PC-9 (cell line): ENCODE results near the gene DLG1. TPM values are rescaled to one million over a fixed set of nuclear protein-coding genes. Genes with fewer than 3 reads are reported as not detected.

Source experiments
- BruUV-seq: library from RNA; stranded (reverse); fragments of 400-500 nt; replicated peaks from 2 replicates; lab custom pipeline; 2021; lab: Mats Ljungman, UMichigan
- CTCF ChIA-PET: fragments of 300-600 bp; sonication (Branson Sonifier 250); formaldehyde crosslinking; loops from one replicate; lab custom pipeline; 2022; ENCODE audit warnings: antibody characterized with exemption; lab: Charles Lee
- POLR2A ChIA-PET: fragments of 300-600 bp; sonication (Branson Sonifier 250); formaldehyde crosslinking; loops from one replicate; lab custom pipeline; 2022; ENCODE audit warnings: antibody characterized with exemption; ENCODE audit not compliant: unreplicated experiment; lab: Charles Lee
- DNase-seq, 2 experiments: peaks; one replicate each; pipeline versions ENCODE4 v3.0.0 to v3.0.0-alpha.2; 2015 to 2022; ENCODE audit warnings: mixed read lengths in 1 of 2
- H2AFZ ChIP-seq: fragments of 200-600 bp; sonication (generic); 2 replicates; pipeline ENCODE4 v1.8.1; 2017; ENCODE audit warnings: antibody characterized with exemption
- H3F3A ChIP-seq: fragments of 200-600 bp; sonication (generic); 2 replicates; pipeline ENCODE4 v1.8.1; 2017; ENCODE audit warnings: antibody characterized with exemption, mild to moderate bottlenecking, low read depth; ENCODE audit not compliant: insufficient read depth
- H3K27ac ChIP-seq: fragments of 200-600 bp; sonication (generic); 2 replicates; pipeline ENCODE4 v1.6.1; 2016; ENCODE audit warnings: mixed run types
- H3K27me3 ChIP-seq: fragments of 200-600 bp; sonication (generic); 2 replicates; pipeline ENCODE4 v1.6.1; 2016; ENCODE audit warnings: low read depth, mixed run types; ENCODE audit not compliant: insufficient read depth
- H3K36me3 ChIP-seq: fragments of 200-600 bp; sonication (generic); 2 replicates; pipeline ENCODE4 v1.6.1; 2016; ENCODE audit warnings: low read depth, mixed run types
- H3K4me1 ChIP-seq: fragments of 200-600 bp; sonication (generic); replicated peaks from 2 replicates; pipeline ENCODE4 v1.6.1; 2016; ENCODE audit warnings: mixed run types; ENCODE audit not compliant: insufficient read depth
- H3K4me2 ChIP-seq: fragments of 200-600 bp; sonication (generic); 2 replicates; pipeline ENCODE4 v1.6.1; 2017; ENCODE audit warnings: mixed run types
- H3K4me3 ChIP-seq: fragments of 200-600 bp; sonication (generic); 2 replicates; pipeline ENCODE4 v1.6.1; 2016; ENCODE audit warnings: mixed run types
- H3K79me2 ChIP-seq: fragments of 200-600 bp; sonication (generic); 2 replicates; pipeline ENCODE4 v1.6.1; 2017; ENCODE audit warnings: low read depth, mixed run types
- H3K9me2 ChIP-seq: fragments of 200-600 bp; sonication (generic); 2 replicates; pipeline ENCODE4 v1.8.1; 2017; ENCODE audit warnings: mild to moderate bottlenecking; ENCODE audit not compliant: insufficient read depth
- H3K9me3 ChIP-seq: fragments of 200-600 bp; sonication (generic); 2 replicates; pipeline ENCODE4 v1.8.1; 2016; ENCODE audit warnings: low read depth; ENCODE audit not compliant: insufficient read depth
- H4K20me1 ChIP-seq: fragments of 200-600 bp; sonication (generic); 2 replicates; pipeline ENCODE4 v1.8.1; 2017; ENCODE audit not compliant: insufficient read depth
- EZH2 ChIP-seq: fragments of 200-600 bp; sonication (generic); IDR thresholded peaks from 2 replicates; pipeline ENCODE4 v1.8.0; 2017; ENCODE audit warnings: antibody characterized with exemption, low read depth
- intact Hi-C: fragments of 100-400 bp; cut with micrococcal nuclease; formaldehyde crosslinking; loops from one replicate; pipeline ENCODE4 v1.10.0; 2022; ENCODE audit not compliant: unreplicated experiment
- total RNA-seq: library from RNA; stranded (reverse); gene quantifications from 2 replicates; pipeline ENCODE4 v1.2.3, GENCODE V29; 2021
- TF ChIP-seq, protein P1 (sequence below): fragments of 200-600 bp; sonication (generic); conservative IDR thresholded peaks from 2 replicates; pipeline ENCODE4 v1.6.1; 2017; ENCODE audit warnings: mixed run types, antibody characterized with exemption, mild to moderate bottlenecking, moderate library complexity

Gene DLG1
- total RNA-seq, 1 experiment from 2014 or later, result 201 TPM

DNA sequence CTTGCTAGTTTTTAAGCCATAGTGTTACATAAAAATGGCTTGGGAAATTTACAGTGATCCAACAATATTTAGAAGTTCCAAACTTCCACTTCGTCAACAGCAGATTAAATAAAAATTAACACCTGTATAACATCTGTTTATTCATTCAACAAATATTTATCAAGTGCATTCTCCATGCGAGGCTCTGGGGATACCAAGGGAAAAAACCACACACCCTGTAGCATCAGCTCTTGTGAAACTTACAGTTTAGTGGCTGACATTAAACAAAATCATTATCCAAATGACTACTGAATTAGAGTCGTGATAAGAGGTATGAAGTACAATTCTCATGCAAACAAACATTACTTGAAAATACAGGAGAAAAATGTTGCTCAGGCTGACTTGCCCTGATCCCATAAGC, 122.9 kb downstream of the DLG1 start:
- no peaks in the 10 kb centered on the region for H3K27me3 ChIP-seq
- CTCF ChIA-PET, result no interaction called here
- no peak for DNase-seq
- no peaks in the 10 kb centered on the region for H3K9me3 ChIP-seq
- peaks cover 27% of the 10 kb centered on the region for H3K36me3 ChIP-seq
- H3F3A ChIP-seq, result peaks cover 35% of the 10 kb centered on the region
- no peaks in the 10 kb centered on the region for H3K9me2 ChIP-seq
- H2AFZ ChIP-seq, result no peak overlapping the region
- intact Hi-C loops, result no loop called here
- H3K4me3 ChIP-seq, result no peak overlapping the region
- H3K27ac ChIP-seq, result no peak overlapping the region
- peaks cover 61% of the 10 kb centered on the region for H4K20me1 ChIP-seq
- no peak overlapping the region for H3K4me2 ChIP-seq
- H3K4me1 ChIP-seq, result no peaks in the 10 kb centered on the region
- BruUV-seq, result no TSS peak
- peaks cover 80% of the 10 kb centered on the region for H3K79me2 ChIP-seq
- POLR2A ChIA-PET, result no interaction called here
- TF ChIP-seq, protein P1, sequence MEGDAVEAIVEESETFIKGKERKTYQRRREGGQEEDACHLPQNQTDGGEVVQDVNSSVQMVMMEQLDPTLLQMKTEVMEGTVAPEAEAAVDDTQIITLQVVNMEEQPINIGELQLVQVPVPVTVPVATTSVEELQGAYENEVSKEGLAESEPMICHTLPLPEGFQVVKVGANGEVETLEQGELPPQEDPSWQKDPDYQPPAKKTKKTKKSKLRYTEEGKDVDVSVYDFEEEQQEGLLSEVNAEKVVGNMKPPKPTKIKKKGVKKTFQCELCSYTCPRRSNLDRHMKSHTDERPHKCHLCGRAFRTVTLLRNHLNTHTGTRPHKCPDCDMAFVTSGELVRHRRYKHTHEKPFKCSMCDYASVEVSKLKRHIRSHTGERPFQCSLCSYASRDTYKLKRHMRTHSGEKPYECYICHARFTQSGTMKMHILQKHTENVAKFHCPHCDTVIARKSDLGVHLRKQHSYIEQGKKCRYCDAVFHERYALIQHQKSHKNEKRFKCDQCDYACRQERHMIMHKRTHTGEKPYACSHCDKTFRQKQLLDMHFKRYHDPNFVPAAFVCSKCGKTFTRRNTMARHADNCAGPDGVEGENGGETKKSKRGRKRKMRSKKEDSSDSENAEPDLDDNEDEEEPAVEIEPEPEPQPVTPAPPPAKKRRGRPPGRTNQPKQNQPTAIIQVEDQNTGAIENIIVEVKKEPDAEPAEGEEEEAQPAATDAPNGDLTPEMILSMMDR, result no peak
- TF ChIP-seq EZH2, result no peak

DNA sequence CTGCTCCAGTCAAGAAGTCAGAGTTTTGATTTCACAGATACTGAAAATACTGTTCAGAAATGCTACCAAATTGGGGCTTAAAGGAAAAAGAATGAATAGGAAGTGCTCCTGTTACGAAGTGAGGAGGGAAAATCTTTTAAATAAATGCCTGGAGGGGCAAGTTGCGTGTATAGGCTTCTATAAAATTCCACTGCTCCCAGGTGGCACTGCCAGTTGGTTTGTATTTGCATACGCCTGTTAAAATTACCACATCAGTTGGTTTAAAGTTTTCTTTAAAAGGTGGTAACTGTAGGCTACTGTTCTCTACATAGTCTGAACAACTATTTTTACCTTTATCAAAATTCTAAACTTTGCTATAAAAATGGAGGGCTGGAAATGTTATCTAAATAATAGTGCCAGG, 123.5 kb downstream of the DLG1 start:
- peaks cover 79% of the 10 kb centered on the region for H3K79me2 ChIP-seq
- no peaks in the 10 kb centered on the region for H3K4me1 ChIP-seq

DNA sequence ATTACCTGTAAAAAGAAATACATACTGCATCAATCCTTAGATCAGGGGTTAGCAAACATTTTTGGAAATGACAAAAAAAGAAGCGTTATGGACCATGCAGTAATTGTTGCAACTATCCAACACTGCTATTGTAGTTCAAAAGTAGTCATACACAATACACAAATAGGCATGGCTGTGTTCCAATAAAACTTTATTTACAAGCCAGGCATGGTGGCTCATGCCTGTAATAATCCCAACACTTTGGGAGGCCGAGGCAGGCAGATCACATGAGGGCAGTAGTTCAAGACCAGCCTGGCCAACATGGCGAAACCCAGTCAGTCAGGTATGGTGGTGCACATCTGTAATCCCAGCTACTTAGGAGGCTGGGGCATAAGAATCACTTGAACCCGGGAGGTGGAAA, 124.8 kb downstream of the DLG1 start:
- no peaks in the 10 kb centered on the region for H3K9me3 ChIP-seq
- H3K4me2 ChIP-seq, result no peak overlapping the region
- POLR2A ChIA-PET, result no interaction called here
- BruUV-seq, result no TSS peak
- no peak for DNase-seq
- no peak overlapping the region for H3K27ac ChIP-seq
- H3K4me3 ChIP-seq, result no peak overlapping the region
- H2AFZ ChIP-seq, result no peak overlapping the region
- peaks cover 40% of the 10 kb centered on the region for H3F3A ChIP-seq
- intact Hi-C loops, result no loop called here
- peaks cover 82% of the 10 kb centered on the region for H3K79me2 ChIP-seq
- TF ChIP-seq EZH2, result no peak
- TF ChIP-seq, protein P1, result no peak
- peaks cover 69% of the 10 kb centered on the region for H4K20me1 ChIP-seq
- H3K4me1 ChIP-seq, result no peaks in the 10 kb centered on the region
- H3K27me3 ChIP-seq, result no peaks in the 10 kb centered on the region
- H3K9me2 ChIP-seq, result no peaks in the 10 kb centered on the region
- H3K36me3 ChIP-seq, result peaks cover 30% of the 10 kb centered on the region
- CTCF ChIA-PET, result no interaction called here

More for the DNA sequence above, 123.5 kb downstream of the DLG1 start:
- BruUV-seq, result no TSS peak
- Histone ChIP-seq H3K27ac (no peak overlapping the region), H3K4me3 (no peak overlapping the region), H3K4me2 (no peak overlapping the region), H2AFZ (no peak overlapping the region), H3K27me3 (no peaks in the 10 kb centered on the region), H3F3A (peaks cover 37% of the 10 kb centered on the region), H3K9me3 (no peaks in the 10 kb centered on the region), H4K20me1 (peaks cover 65% of the 10 kb centered on the region), H3K9me2 (no peaks in the 10 kb centered on the region), H3K36me3 (peaks cover 30% of the 10 kb centered on the region)
- no peak for DNase-seq
- ChIA-PET POLR2A (no interaction called here), CTCF (no interaction called here)
- intact Hi-C loops, result no loop called here
- TF ChIP-seq EZH2, result no peak
- TF ChIP-seq, protein P1, result no peak
